NCI-H128 (cell line): Measurements from ENCODE around the gene TRMT11.

Source experiments
- DNase-seq: peaks from one replicate; lab custom pipeline; 2025; ENCODE audit not compliant: unreplicated experiment; lab: John Stamatoyannopoulos, UW

TRMT11 gene

DNA sequence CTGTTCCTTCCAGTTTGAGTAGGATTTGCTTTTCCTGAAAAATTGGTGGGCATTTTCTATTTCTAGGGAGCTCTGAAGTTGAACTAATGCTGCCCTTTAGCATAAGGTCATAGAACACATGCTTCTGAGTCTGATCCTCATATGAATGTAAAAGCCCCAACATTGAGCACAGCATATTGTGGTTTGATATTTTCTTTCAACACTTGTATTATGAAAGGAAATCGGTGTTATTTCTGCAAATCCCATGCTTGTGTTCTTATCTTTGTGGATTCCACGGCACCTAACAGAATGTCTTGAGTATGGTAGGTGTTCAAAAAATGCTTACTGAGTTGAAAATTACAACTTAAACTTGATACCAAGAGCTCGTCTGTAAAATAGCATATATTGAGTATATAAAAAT, 85.8 kb downstream of the TRMT11 start:
- DNase-seq = no peak

DNA sequence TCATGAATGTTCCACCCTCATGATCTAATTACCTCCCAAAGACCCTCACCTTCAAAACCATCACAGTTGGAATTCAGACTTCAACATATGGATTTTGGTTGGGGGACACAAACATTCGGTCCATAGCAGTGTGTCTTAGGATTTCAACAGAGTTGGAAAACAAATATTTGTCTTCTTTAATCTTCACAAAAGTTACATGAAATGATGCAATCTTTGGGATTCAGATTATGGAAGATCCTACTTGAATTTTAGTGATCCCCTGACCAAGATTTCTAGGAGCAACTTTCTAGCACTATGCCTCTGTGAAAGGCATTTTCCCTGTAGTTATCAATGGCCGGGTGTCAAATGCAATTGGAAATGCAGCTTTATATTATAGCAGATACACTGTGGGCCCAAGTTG, 86.5 kb downstream of the TRMT11 start:
- no peak for DNase-seq

DNA sequence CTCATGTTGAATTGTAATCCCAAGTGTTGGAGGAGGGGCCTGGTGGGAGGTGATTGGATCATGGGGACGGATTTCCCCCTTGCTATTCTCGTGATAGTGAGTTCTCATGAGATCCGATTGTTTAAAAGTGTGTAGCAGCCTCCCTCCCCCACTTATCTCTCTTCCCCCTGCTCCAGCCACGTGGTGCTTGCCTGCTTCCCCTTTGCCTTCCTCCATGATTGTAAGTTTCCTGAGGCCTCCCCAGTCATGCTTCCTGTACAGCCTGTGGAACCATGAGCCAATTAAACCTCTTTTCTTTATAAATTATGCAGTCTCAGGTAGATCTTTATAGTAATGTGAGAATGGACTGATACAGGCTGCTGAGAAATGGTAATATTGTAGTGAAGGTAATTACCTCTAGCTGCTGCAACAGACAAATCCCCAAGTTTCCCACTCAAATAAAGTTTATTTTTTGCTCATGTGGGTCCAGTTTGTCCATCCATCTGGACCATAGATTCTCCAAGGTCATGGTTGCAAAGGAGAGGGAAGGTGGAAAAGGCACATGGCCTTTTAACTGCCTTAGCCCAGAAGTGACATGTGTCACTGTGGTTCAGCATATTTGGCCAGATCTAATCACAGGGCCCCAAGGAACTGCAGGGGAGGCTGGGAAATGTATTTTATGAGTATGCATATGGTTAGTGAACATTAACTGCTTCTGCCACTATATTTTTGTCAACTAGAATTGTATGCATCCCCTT, 89.2 kb downstream of the TRMT11 start:
- DNase-seq = no peak

DNA sequence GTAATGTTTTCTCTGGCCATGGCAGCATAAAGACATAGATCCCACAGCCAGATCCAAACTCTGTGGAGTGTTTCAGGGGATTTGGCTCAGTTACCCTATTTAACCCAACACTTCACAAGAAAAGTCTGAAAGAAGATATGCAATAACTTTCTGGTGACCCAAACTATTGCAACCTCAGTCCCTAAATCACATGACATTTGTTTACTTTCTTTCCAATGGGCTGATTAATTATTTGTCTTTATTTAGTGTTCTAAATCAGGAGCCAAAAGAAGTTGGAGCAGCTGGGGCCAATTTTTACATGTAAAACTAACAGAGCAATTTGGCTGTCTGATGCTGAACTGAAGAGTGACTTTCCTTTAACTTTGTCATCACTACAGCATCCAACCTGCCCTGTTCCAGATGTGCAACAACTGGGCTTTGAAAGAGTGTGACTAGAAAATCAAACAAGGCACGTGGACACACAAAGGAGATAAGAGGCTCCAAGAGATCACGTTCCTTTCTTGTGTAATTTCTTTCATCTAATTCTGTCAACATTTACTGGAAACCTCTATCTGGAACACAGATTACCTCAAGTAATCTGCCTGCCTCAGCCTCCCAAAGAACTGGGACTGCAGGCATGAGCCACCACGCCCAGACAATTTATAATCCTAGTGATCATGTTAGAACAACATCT, 90.8 kb downstream of the TRMT11 start:
- DNase-seq = no peak

DNA sequence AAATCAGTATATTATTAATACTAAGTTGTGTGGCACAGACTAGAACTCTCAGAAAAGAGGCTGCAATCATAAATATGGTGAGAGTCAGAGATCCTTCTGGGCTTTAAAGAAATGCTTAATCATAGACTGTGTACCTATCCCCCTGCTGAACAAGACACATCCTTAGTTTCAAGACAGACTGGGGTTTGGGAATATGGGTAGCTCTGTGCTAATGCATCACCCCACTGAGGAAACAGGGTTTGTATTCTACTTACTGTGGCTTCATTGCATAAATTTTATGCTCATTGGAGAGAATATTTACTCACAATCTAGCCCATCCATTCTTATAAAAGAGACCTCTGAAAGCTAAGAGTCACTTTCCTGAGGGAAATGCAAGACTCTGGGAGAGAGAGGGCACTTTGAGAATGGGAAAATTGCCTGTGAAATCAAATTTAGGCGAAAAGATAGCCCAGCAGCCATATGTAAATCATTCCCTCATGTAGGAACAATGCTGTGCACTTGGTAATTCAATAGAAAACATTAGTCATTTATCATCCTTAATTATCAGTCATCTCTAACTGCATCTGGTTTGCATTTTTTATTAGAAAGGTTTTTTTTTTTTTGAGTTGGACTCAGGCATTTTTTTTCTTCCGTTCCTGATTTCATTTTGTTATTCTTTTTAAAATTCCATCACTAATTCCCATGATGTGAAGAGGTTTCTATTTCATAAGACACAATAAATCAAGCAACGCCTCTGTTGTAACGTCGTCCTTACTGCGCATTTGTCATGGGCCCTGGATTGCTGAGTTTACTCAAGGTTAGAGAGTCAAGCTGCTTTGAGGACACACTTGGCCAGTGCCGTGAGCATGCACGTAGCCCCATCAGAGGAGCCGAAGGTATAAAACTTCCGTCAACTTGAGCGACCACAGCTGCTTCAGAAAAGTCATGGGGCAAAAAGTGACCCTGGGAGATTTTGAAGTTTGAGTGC, 91.8 kb downstream of the TRMT11 start:
- no peak for DNase-seq

DNA sequence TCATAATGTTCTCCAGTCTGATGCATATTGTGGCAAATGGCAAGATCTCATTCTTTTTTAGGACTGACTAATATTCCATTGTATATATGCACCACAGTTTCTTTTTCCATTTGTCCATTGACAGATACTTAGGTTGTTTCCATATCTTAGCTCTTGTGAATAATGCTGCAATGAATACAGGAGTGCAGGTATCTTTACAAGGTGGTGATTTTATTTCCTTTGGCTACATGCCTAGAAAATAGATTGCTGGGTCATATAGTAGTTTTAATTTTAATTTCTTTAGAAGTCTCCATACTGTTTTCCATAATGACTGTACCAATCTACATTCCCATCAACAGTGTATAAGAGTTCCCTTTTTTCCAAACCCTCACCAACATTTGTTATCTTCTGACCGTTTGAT, 97.5 kb downstream of the TRMT11 start:
- DNase-seq = no peak

DNA sequence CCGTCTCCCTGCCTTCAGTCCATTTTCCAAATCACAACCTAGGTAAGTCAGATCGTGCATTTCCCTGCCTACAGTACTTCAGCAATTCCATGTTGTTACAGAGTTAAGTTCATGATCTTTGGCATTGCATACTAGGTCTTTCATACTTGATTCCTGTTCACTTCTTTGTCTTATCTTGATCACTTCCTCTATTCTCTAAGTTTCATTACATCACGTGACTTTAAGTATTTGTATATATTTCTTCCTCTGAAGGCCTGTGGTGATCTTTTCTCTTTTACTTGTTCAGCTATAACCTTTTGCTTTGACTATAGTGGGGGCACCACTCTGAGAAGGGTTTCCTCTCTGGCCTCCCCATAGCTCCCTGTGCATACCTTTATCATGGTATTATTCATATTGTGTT, 100.2 kb downstream of the TRMT11 start:
- DNase-seq = no peak
